Chondrocyte (in vitro differentiated cells): ENCODE results near the gene FOXK1. TPM values are rescaled to one million over a fixed set of nuclear protein-coding genes. Genes with fewer than 3 reads are reported as not detected.

Experiments used
- DNase-seq: peaks from one replicate; pipeline ENCODE4 v3.0.0; 2021; ENCODE audit warnings: mixed read lengths, low spot score
- H3K27ac Mint-ChIP-seq: one replicate; pipeline ENCODE4 v1.8.0; 2021; ENCODE audit warnings: mild to moderate bottlenecking, moderate library complexity, mixed read lengths; ENCODE audit not compliant: unreplicated experiment
- H3K27me3 Mint-ChIP-seq: 2 replicates; pipeline ENCODE4 v1.8.0; 2021; ENCODE audit warnings: low read depth, mixed read lengths
- H3K36me3 Mint-ChIP-seq: 2 replicates; pipeline ENCODE4 v1.8.0; 2021; ENCODE audit warnings: low read depth, mixed read lengths
- H3K4me1 Mint-ChIP-seq: 2 replicates; pipeline ENCODE4 v1.8.0; 2021; ENCODE audit warnings: low read depth, mild to moderate bottlenecking, mixed read lengths
- H3K4me3 Mint-ChIP-seq: one replicate; pipeline ENCODE4 v1.8.0; 2021; ENCODE audit warnings: mild to moderate bottlenecking, moderate library complexity, mixed read lengths; ENCODE audit not compliant: unreplicated experiment
- H3K9me3 Mint-ChIP-seq: 2 replicates; pipeline ENCODE4 v1.8.0; 2021; ENCODE audit warnings: low read depth, mixed read lengths
- CTCF ChIP-seq: fragments of 200-600 bp; sonication (generic); IDR thresholded peaks from 2 replicates; pipeline ENCODE4 v1.5.0; 2021; ENCODE audit warnings: antibody characterized with exemption, mild to moderate bottlenecking, moderate library complexity
- total RNA-seq: library from RNA; stranded (reverse); gene quantifications from 3 replicates; pipeline ENCODE4 v1.2.1, GENCODE V29; 2021

The FOXK1 gene
- total RNA-seq, 1 donor from 2014 or later: 77.9 TPM

- Mint-ChIP-seq H3K4me1 (peaks cover 84% of the 10 kb centered on the region), H3K4me3 (peak overlapping the region; percentile 60), H3K9me3 (no peaks in the 10 kb centered on the region), H3K27me3 (no peaks in the 10 kb centered on the region), H3K27ac (peak overlapping the region; percentile 98), H3K36me3 (peaks cover 30% of the 10 kb centered on the region)
- peak; percentile 99 for DNase-seq
- TF ChIP-seq CTCF: no peak
These were observed 62.5 kb downstream of the FOXK1 start for GRCh38 chr7:4744391-4745264.

DNA sequence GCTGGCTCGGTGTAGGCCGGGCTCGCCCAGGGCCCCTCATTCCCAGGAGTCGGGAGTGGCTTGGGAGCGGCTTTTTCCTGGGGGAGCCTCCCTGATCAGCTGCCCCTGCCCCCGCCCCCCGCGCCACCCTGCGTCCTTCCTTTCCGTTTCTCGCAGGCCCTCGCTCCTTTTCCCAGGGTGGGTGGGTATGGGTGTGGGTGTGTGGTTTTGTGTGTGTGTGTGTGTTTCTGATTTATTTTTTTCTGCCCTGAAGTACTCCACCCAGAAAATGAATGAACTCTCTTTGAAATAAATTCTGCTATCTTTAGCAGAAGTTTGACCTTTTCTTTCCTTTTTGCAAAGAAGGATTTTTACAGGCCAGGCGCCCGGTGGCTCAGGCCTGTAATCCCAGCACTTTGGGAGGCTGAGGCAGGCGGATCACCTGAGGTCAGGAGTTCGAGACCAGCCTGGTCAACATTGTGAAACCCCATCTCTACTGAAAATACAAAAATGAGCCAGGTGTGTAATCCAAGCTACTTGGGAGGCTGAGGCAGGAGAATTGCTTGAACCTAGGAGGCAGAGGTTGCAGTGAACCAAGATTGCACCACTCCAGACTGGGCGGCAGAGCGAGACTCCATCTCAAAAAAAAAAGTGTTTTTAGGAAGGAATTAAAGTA is 63.3 kb downstream of the FOXK1 start:
- Mint-ChIP-seq H3K27ac (peak overlapping the region; percentile 98), H3K36me3 (peaks cover 30% of the 10 kb centered on the region), H3K4me1 (peaks cover 79% of the 10 kb centered on the region), H3K4me3 (peak overlapping the region; percentile 60), H3K27me3 (no peaks in the 10 kb centered on the region), H3K9me3 (no peaks in the 10 kb centered on the region)
- no peak for DNase-seq
- no peak for TF ChIP-seq CTCF

GRCh38 chr7:4745971-4746919 is 64.2 kb downstream of the FOXK1 start:
- Mint-ChIP-seq H3K27me3 (no peaks in the 10 kb centered on the region), H3K4me1 (peaks cover 75% of the 10 kb centered on the region), H3K36me3 (peaks cover 28% of the 10 kb centered on the region), H3K9me3 (no peaks in the 10 kb centered on the region), H3K27ac (peak overlapping the region; percentile 98), H3K4me3 (peak overlapping the region; percentile 60)
- no peak for TF ChIP-seq CTCF
- DNase-seq: no peak

GRCh38 chr7:4747013-4747412 is 64.9 kb downstream of the FOXK1 start:
- Mint-ChIP-seq H3K36me3 (peaks cover 23% of the 10 kb centered on the region), H3K9me3 (no peaks in the 10 kb centered on the region), H3K4me1 (peaks cover 70% of the 10 kb centered on the region), H3K27ac (peak overlapping the region; percentile 98), H3K27me3 (no peaks in the 10 kb centered on the region), H3K4me3 (peak overlapping the region; percentile 28)
- DNase-seq: no peak
- no peak for TF ChIP-seq CTCF

DNA sequence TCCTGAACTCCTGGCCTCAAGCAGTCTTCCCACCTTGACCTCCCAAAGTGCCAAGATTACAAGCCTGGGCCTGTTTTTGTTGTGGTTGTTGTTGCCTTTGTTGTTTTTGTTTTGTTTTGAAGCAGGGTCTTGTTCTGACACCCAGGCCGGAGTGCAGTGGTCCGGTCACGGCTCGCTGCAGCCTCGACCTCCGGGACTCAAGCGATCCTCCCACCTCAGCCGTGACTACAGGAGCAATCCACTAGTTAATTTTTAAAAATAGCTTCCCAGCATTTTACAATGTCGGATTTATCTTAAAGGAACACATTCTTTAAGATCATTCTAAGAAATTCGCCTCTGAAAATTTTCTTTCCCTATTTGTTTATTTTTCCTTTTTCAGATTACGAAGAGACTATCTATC is 65.7 kb downstream of the FOXK1 start:
- DNase-seq: no peak
- TF ChIP-seq CTCF: no peak
- peak overlapping the region; percentile 38 for H3K4me3 Mint-ChIP-seq
- peak overlapping the region; percentile 98 for H3K27ac Mint-ChIP-seq
- no peaks in the 10 kb centered on the region for H3K27me3 Mint-ChIP-seq
- no peaks in the 10 kb centered on the region for H3K9me3 Mint-ChIP-seq
- peaks cover 63% of the 10 kb centered on the region for H3K4me1 Mint-ChIP-seq
- H3K36me3 Mint-ChIP-seq: peaks cover 18% of the 10 kb centered on the region
